Cardiac fibroblast (primary cell): Measurements from ENCODE around the gene C10orf90.
A peak's percentile ranks its signal among the peaks of the same experiment; 100 is the strongest.

ENCODE experiments used
- DNase-seq, 2 donors: peaks; one replicate each; pipeline versions ENCODE4 v3.0.0 to v3.0.0-alpha.2; 2010; ENCODE audit warnings: low read depth in 2 of 2
- H3K4me3 ChIP-seq, 2 donors: replicated peaks in 1 of 2; 1 replicate in 1 of 2; 2 replicates in 1 of 2; pipeline ENCODE4 v1.5.1; 2011; ENCODE audit warnings: low read depth in 2 of 2, low read length in 2 of 2, mild to moderate bottlenecking in 2 of 2, moderate library complexity in 1 of 2
- TF ChIP-seq, protein P1 (sequence below): IDR thresholded peaks from one replicate; pipeline ENCODE4 v1.5.1; 2011; ENCODE audit warnings: low read depth, mild to moderate bottlenecking, low read length, inconsistent platforms

C10orf90 gene

DNA sequence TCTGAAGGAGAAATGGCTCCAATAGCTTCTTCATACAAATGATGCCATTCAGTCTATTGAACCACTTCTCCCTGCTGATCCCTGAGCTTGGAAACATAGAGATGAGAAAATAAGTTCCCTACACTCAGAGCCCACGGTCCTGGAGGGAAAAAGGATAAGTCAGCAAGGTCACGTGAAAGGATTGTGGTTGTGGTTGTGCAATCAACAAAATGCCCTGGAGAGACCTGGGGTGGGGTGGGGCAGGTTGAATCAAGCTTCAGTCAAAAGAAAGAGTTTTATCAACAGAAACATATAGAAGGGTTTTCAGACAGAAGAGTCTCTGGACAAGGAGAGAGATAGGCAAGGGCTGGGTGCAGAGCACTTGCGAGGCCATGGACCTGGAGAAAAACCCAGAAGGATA is 30.1 kb downstream of the C10orf90 start:
- TF ChIP-seq, protein P1, sequence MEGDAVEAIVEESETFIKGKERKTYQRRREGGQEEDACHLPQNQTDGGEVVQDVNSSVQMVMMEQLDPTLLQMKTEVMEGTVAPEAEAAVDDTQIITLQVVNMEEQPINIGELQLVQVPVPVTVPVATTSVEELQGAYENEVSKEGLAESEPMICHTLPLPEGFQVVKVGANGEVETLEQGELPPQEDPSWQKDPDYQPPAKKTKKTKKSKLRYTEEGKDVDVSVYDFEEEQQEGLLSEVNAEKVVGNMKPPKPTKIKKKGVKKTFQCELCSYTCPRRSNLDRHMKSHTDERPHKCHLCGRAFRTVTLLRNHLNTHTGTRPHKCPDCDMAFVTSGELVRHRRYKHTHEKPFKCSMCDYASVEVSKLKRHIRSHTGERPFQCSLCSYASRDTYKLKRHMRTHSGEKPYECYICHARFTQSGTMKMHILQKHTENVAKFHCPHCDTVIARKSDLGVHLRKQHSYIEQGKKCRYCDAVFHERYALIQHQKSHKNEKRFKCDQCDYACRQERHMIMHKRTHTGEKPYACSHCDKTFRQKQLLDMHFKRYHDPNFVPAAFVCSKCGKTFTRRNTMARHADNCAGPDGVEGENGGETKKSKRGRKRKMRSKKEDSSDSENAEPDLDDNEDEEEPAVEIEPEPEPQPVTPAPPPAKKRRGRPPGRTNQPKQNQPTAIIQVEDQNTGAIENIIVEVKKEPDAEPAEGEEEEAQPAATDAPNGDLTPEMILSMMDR = no peak
- peak; percentile 36 to 53 for DNase-seq
- H3K4me3 ChIP-seq = no peak overlapping the region

DNA sequence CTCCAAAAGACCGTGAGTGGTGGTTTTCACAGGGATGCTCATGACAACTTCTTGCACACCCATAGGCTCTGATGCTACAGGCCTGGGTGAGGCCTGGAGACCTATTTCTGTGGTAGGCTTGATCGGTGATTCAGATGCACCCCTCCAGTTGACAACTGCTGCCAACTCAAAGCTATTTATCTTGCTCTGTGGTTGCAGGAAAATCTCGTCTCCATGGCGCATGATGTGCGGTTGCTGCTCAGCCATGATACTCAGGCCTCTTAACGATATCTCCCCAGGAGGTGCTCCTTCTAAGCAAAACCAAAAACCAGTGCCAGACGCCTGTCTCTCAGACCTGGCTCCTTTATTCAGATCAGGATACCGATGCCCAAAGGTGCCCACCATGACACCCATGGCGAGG is 31.4 kb downstream of the C10orf90 start:
- no peak for DNase-seq
- no peak overlapping the region for H3K4me3 ChIP-seq

GRCh38 chr10:126638542-126638941 is 32.0 kb downstream of the C10orf90 start:
- DNase-seq = no peak
- H3K4me3 ChIP-seq = no peak overlapping the region
- TF ChIP-seq, protein P1 = no peak

More for the DNA sequence above, 31.4 kb downstream of the C10orf90 start:
- TF ChIP-seq, protein P1 = no peak

DNA sequence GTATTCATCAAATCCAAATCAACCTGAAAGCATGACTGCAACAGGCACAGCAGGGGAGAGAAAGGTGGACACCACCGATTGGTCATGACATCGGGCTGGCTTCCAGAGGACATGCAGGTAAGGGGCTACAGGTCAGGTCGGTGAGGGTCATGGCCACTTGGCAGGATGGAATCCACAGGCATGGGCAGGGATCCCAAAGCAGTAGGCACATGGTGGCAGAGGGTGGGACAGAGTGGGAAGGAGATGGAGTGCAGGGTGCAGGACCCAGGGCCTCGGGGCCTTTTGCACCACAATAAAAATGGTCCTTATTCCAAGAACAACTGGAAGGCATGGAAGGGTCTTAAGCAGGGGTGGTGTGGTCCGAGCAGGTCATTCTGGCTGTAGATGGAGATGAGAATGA is 33.0 kb downstream of the C10orf90 start:
- no peak overlapping the region for H3K4me3 ChIP-seq
- no peak for DNase-seq
- TF ChIP-seq, protein P1 = no peak

- peak in 1 of 2 donors; percentile 12 for DNase-seq
- no peak overlapping the region for H3K4me3 ChIP-seq
- TF ChIP-seq, protein P1 = no peak
Measured at GRCh38 chr10:126634911-126635310, 35.6 kb downstream of the C10orf90 start.

DNA sequence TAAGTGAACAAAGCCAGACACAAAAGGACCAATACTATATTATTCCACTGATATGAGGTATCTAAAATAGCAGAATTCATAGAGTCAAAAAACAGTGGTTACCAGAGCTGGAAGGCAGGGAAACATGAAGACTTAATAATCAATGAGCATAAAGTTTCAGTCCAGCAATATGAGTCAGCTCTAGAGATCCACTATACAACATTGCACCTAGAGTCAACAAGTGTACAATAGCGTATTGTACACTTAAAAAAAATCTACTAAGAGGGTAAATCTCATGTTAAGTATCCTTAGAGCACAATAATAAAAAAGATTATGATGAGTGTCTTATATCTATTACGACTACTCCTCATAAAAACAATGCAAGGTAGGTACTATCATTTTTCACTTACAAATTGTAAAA is 36.1 kb downstream of the C10orf90 start:
- TF ChIP-seq, protein P1 = no peak
- no peak for DNase-seq
- no peak overlapping the region for H3K4me3 ChIP-seq

DNA sequence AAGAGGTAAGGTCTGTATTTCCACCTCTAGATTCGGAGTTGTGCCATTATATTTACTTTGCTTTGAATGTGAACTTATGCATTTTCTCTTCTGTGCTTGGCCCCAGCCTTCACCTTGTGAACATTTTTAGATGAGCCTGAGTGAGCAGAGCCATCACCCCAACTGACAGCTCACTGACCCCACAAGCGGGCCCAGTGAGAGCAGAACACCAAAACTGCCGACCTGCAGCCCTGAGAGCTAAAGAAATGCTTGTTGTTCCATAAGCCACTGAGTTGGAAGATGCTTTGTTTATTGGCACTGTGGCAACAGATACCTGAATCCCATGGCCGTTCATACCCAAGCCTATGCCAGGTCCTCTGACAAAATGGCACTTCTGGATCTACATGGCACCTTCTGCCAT is 37.8 kb downstream of the C10orf90 start:
- TF ChIP-seq, protein P1 = no peak
- DNase-seq = no peak
- no peak overlapping the region for H3K4me3 ChIP-seq
